Thoracic aorta (tissue), 2 donors: ENCODE measurements around the gene MPDZ. TPM values are rescaled to one million over a fixed set of nuclear protein-coding genes. Genes with fewer than 3 reads are reported as not detected.

ENCODE experiments used
- ATAC-seq: fragments of 150-250 bp; one replicate; pipeline ENCODE4 v1.8.0; 2017; ENCODE audit warnings: low read depth; ENCODE audit not compliant: insufficient number of reproducible peaks, low FRiP score
- DNase-seq: peaks from one replicate; pipeline ENCODE4 v3.0.0-alpha.2; 2020; ENCODE audit warnings: low spot score
- H3K27ac ChIP-seq, 2 donors: fragments of 200-600 bp; sonication (generic); 1 replicate in 1 of 2; 2 replicates in 1 of 2; pipeline ENCODE4 v1.5.1; 2016; ENCODE audit warnings: mild to moderate bottlenecking in 2 of 2, moderate library complexity in 2 of 2
- H3K27me3 ChIP-seq: fragments of 200-600 bp; sonication (generic); replicated peaks from 2 replicates; pipeline ENCODE4 v1.6.0; 2016; ENCODE audit warnings: mild to moderate bottlenecking; ENCODE audit not compliant: insufficient read depth
- H3K36me3 ChIP-seq: fragments of 200-600 bp; sonication (generic); one replicate; pipeline ENCODE4 v1.5.1; 2016
- H3K4me1 ChIP-seq, 2 donors: fragments of 200-600 bp; sonication (generic); 1 replicate in 1 of 2; 2 replicates in 1 of 2; pipeline versions ENCODE4 v1.5.1 to v1.6.0; 2016; ENCODE audit warnings: low read depth in 2 of 2, mild to moderate bottlenecking in 1 of 2; ENCODE audit not compliant: control insufficient read depth in 1 of 2
- H3K4me3 ChIP-seq: fragments of 200-600 bp; sonication (generic); 2 replicates; pipeline ENCODE4 v1.5.1; 2016; ENCODE audit warnings: mild to moderate bottlenecking
- H3K9me3 ChIP-seq: fragments of 200-600 bp; sonication (generic); 2 replicates; pipeline ENCODE4 v1.5.1; 2016
- CTCF ChIP-seq: fragments of 200-600 bp; sonication (generic); IDR thresholded peaks from one replicate; pipeline ENCODE4 v1.5.1; 2019; ENCODE audit warnings: antibody characterized with exemption
- total RNA-seq, 2 donors: library from RNA; depleted of rRNA; stranded (reverse); fragments of >200 nt; gene quantifications; one replicate each; pipeline versions ENCODE4 v1.1.0 to v1.2.3, GENCODE V29; 2016

MPDZ gene
- total RNA-seq, 2 donors from 2014 or later, result 61.2 to 81.2 TPM

GRCh38 chr9:13241283-13241682, 38.2 kb downstream of the MPDZ start:
- Histone ChIP-seq H3K4me1 (no peaks in the 10 kb centered on the region), H3K27ac (no peak overlapping the region), H3K27me3 (no peaks in the 10 kb centered on the region), H3K36me3 (peaks cover 13% of the 10 kb centered on the region), H3K9me3 (no peaks in the 10 kb centered on the region), H3K4me3 (no peak overlapping the region)
- DNase-seq, result no peak
- TF ChIP-seq CTCF, result no peak
- ATAC-seq, result no peak

- ATAC-seq (no peak), DNase-seq (no peak)
- no peaks in the 10 kb centered on the region for H3K9me3 ChIP-seq
- H3K27me3 ChIP-seq, result no peaks in the 10 kb centered on the region
- no peak for TF ChIP-seq CTCF
- H3K4me3 ChIP-seq, result no peak overlapping the region
- no peak overlapping the region for H3K27ac ChIP-seq
- H3K4me1 ChIP-seq, result no peaks in the 10 kb centered on the region
- peaks cover 13% of the 10 kb centered on the region for H3K36me3 ChIP-seq
Observed at GRCh38 chr9:13239660-13240059, 39.8 kb downstream of the MPDZ start.

GRCh38 chr9:13239208-13239607, 40.3 kb downstream of the MPDZ start:
- Histone ChIP-seq H3K27me3 (no peaks in the 10 kb centered on the region), H3K4me3 (no peak overlapping the region), H3K9me3 (no peaks in the 10 kb centered on the region), H3K27ac (no peak overlapping the region), H3K36me3 (peaks cover 13% of the 10 kb centered on the region), H3K4me1 (no peaks in the 10 kb centered on the region)
- TF ChIP-seq CTCF, result no peak
- no peak for DNase-seq
- ATAC-seq, result no peak

- Histone ChIP-seq H3K36me3 (peaks cover 3% of the 10 kb centered on the region), H3K9me3 (no peaks in the 10 kb centered on the region), H3K27me3 (no peaks in the 10 kb centered on the region), H3K27ac (no peak overlapping the region), H3K4me1 (no peaks in the 10 kb centered on the region), H3K4me3 (no peak overlapping the region)
- no peak for TF ChIP-seq CTCF
- ATAC-seq, result no peak
- DNase-seq, result no peak
Observed at GRCh38 chr9:13234932-13235331, 44.6 kb downstream of the MPDZ start.

GRCh38 chr9:13228431-13228830, 51.1 kb downstream of the MPDZ start:
- peaks cover 1% of the 10 kb centered on the region for H3K36me3 ChIP-seq
- no peak for TF ChIP-seq CTCF
- H3K9me3 ChIP-seq, result no peaks in the 10 kb centered on the region
- no peak overlapping the region for H3K4me3 ChIP-seq
- no peaks in the 10 kb centered on the region for H3K4me1 ChIP-seq
- no peak overlapping the region for H3K27ac ChIP-seq
- DNase-seq (no peak), ATAC-seq (no peak)
- no peaks in the 10 kb centered on the region for H3K27me3 ChIP-seq
